ENCODE data around the gene GLMN.
"Not testable (repeated sequence)": the region's sequence is repeated elsewhere in the genome, so short reads cannot be mapped to it uniquely, and the experiment has no call there.

GLMN gene

GRCh38 chr1:92306020-92306419 lies 7.2 kb upstream of the GLMN start:
- in situ Hi-C loops (cut with MboI; ENCODE audit: low sequenced_read_pairs): loop anchor here (25.0 kb wide), 1 partner anchor 506 kb away; no protein-coding TSS in a partner anchor

- in situ Hi-C loops (cut with MboI; ENCODE audit: low sequenced_read_pairs): loop anchor here (25.0 kb wide), 1 partner anchor 511 kb away; no protein-coding TSS in a partner anchor
These were observed 2.2 kb upstream of the GLMN start for GRCh38 chr1:92301021-92301420.

- in situ Hi-C loops (cut with MboI; ENCODE audit: low sequenced_read_pairs): loop anchor here (25.0 kb wide), 2 partner anchors 513 to 787 kb away; partner anchors contain the start of gene CDC7
These were observed 827 bp upstream of the GLMN start for GRCh38 chr1:92299477-92300150.

- in situ Hi-C loops (cut with MboI; ENCODE audit: low sequenced_read_pairs): loop anchor here (25.0 kb wide), 1 partner anchor 786 kb away; the partner anchor contains the start of gene CDC7
These were observed 594 bp downstream of the GLMN start for GRCh38 chr1:92298213-92298572.

GRCh38 chr1:92291372-92291999 lies 7.3 kb downstream of the GLMN start:
- in situ Hi-C loops (cut with MboI; ENCODE audit: low sequenced_read_pairs): loop anchor here (25.0 kb wide), 1 partner anchor 779 kb away; the partner anchor contains the start of gene CDC7

GRCh38 chr1:92281411-92281810 lies 17.4 kb downstream of the GLMN start:
- in situ Hi-C loops (cut with MboI; ENCODE audit: low sequenced_read_pairs): loop anchor here (25.0 kb wide), 1 partner anchor 769 kb away; the partner anchor contains the start of gene CDC7

- in situ Hi-C loops (cut with MboI; ENCODE audit: low sequenced_read_pairs): loop anchor here (25.0 kb wide), 1 partner anchor 767 kb away; the partner anchor contains the start of gene CDC7
These were observed 19.0 kb downstream of the GLMN start for GRCh38 chr1:92279781-92280180.

- in situ Hi-C loops (cut with MboI; ENCODE audit: low sequenced_read_pairs): loop anchor here (25.0 kb wide), 1 partner anchor 765 kb away; the partner anchor contains the start of gene CDC7
These were observed 21.6 kb downstream of the GLMN start for GRCh38 chr1:92277105-92277723.

- in situ Hi-C loops (cut with MboI; ENCODE audit: low sequenced_read_pairs): loop anchor here (25.0 kb wide), 1 partner anchor 764 kb away; the partner anchor contains the start of gene CDC7
These were observed 22.7 kb downstream of the GLMN start for GRCh38 chr1:92276082-92276481.

- in situ Hi-C loops (cut with MboI; ENCODE audit: low sequenced_read_pairs): loop anchor here (25.0 kb wide), 1 partner anchor 763 kb away; the partner anchor contains the start of gene CDC7
These were observed 23.8 kb downstream of the GLMN start for GRCh38 chr1:92274939-92275338.

- in situ Hi-C loops (cut with MboI; ENCODE audit: low sequenced_read_pairs): no loop called here
These were observed 25.7 kb downstream of the GLMN start for GRCh38 chr1:92273039-92273438.

GRCh38 chr1:92262516-92262915 lies 36.3 kb downstream of the GLMN start:
- in situ Hi-C loops (cut with MboI; ENCODE audit: low sequenced_read_pairs): no loop called here

GRCh38 chr1:92259350-92259749 lies 39.4 kb downstream of the GLMN start:
- in situ Hi-C loops (cut with MboI; ENCODE audit: low sequenced_read_pairs): no loop called here

- in situ Hi-C loops (cut with MboI; ENCODE audit: low sequenced_read_pairs): not testable (repeated sequence)
These were observed 44.1 kb downstream of the GLMN start for GRCh38 chr1:92254714-92255113.

GRCh38 chr1:92244376-92244775 lies 54.4 kb downstream of the GLMN start:
- in situ Hi-C loops (cut with MboI; ENCODE audit: low sequenced_read_pairs): no loop called here

- in situ Hi-C loops (cut with MboI; ENCODE audit: low sequenced_read_pairs): no loop called here
These were observed 58.8 kb downstream of the GLMN start for GRCh38 chr1:92240034-92240433.

GRCh38 chr1:92230736-92231135 lies 68.1 kb downstream of the GLMN start:
- in situ Hi-C loops (cut with MboI; ENCODE audit: low sequenced_read_pairs): no loop called here

GRCh38 chr1:92228401-92228800 lies 70.4 kb downstream of the GLMN start:
- in situ Hi-C loops (cut with MboI; ENCODE audit: low sequenced_read_pairs): no loop called here

- in situ Hi-C loops (cut with MboI; ENCODE audit: low sequenced_read_pairs): no loop called here
These were observed 79.8 kb downstream of the GLMN start for GRCh38 chr1:92219028-92219427.

GRCh38 chr1:92218559-92218958 lies 80.2 kb downstream of the GLMN start:
- in situ Hi-C loops (cut with MboI; ENCODE audit: low sequenced_read_pairs): no loop called here

- in situ Hi-C loops (cut with MboI; ENCODE audit: low sequenced_read_pairs): no loop called here
These were observed 81.1 kb downstream of the GLMN start, which contains the start of gene C1orf146 for GRCh38 chr1:92217721-92218120. Gene C1orf146, plus strand, starts transcription at chr1:92217915. Its CDS starts 13,506 bp downstream, at chr1:92231421.

Data from HL-60/S4 treated with retinoic acid at 250 ng/mL for 4 days and 3 days (cell line).